GM18502 (cell line): ENCODE measurements around the gene LRRC8C.
A peak's percentile ranks its signal among the peaks of the same experiment; 100 is the strongest.

ENCODE experiments used
- ATAC-seq: cut with Tn5 transposase; IDR thresholded peaks from one replicate; pipeline ENCODE4 v1.9.1; 2021; ENCODE audit warnings: mild to moderate bottlenecking; ENCODE audit not compliant: unreplicated experiment, poor library complexity

The LRRC8C gene

GRCh38 chr1:89724369-89725010, 91.6 kb downstream of the LRRC8C start:
- peak; percentile 91 for ATAC-seq

GRCh38 chr1:89725011-89725370, 92.1 kb downstream of the LRRC8C start:
- peak; percentile 3 for ATAC-seq

GRCh38 chr1:89725631-89726030, 92.7 kb downstream of the LRRC8C start:
- no peak for ATAC-seq

GRCh38 chr1:89727517-89728312, 94.8 kb downstream of the LRRC8C start:
- ATAC-seq = no peak

- no peak for ATAC-seq
Measured at GRCh38 chr1:89728381-89728780, 95.5 kb downstream of the LRRC8C start.

GRCh38 chr1:89732206-89732605, 99.3 kb downstream of the LRRC8C start:
- no peak for ATAC-seq

GRCh38 chr1:89732643-89733222, 99.8 kb downstream of the LRRC8C start:
- no peak for ATAC-seq

GRCh38 chr1:89733748-89734147, 100.8 kb downstream of the LRRC8C start:
- no peak for ATAC-seq

- ATAC-seq = no peak
Measured at GRCh38 chr1:89734442-89734841, 101.5 kb downstream of the LRRC8C start.

GRCh38 chr1:89735479-89735878, 102.6 kb downstream of the LRRC8C start:
- ATAC-seq = no peak

- ATAC-seq = no peak
Measured at GRCh38 chr1:89736937-89737733, 104.2 kb downstream of the LRRC8C start.

- no peak for ATAC-seq
Measured at GRCh38 chr1:89737985-89738510, 105.1 kb downstream of the LRRC8C start.

- ATAC-seq = peak; percentile 45
Measured at GRCh38 chr1:89739013-89739843, 106.3 kb downstream of the LRRC8C start.

- no peak for ATAC-seq
Measured at GRCh38 chr1:89739844-89740216, 106.9 kb downstream of the LRRC8C start.

- ATAC-seq = no peak
Measured at GRCh38 chr1:89743788-89744187, 110.9 kb downstream of the LRRC8C start.

GRCh38 chr1:89746424-89747149, 113.7 kb downstream of the LRRC8C start:
- no peak for ATAC-seq

- ATAC-seq = no peak
Measured at GRCh38 chr1:89753761-89754160, 120.8 kb downstream of the LRRC8C start.

GRCh38 chr1:89754518-89754917, 121.6 kb downstream of the LRRC8C start:
- ATAC-seq = no peak

GRCh38 chr1:89755591-89755990, 122.7 kb downstream of the LRRC8C start:
- no peak for ATAC-seq
